Fibroblast of mammary gland (primary cell): ENCODE measurements around the gene SH2D4B.

Experiments
- DNase-seq: peaks from one replicate; pipeline ENCODE4 v3.0.0-alpha.2; 2010; ENCODE audit warnings: low read depth
- H3K4me3 ChIP-seq: 2 replicates; pipeline ENCODE4 v1.5.1; 2011; ENCODE audit warnings: low read depth, mild to moderate bottlenecking, low read length, moderate library complexity; ENCODE audit not compliant: control insufficient read depth
- TF ChIP-seq, protein P1 (sequence below): conservative IDR thresholded peaks from 2 replicates; pipeline ENCODE4 v1.5.1; 2011; ENCODE audit warnings: low read depth, low read length, inconsistent platforms; ENCODE audit not compliant: control insufficient read depth, insufficient read depth

The SH2D4B gene

DNA sequence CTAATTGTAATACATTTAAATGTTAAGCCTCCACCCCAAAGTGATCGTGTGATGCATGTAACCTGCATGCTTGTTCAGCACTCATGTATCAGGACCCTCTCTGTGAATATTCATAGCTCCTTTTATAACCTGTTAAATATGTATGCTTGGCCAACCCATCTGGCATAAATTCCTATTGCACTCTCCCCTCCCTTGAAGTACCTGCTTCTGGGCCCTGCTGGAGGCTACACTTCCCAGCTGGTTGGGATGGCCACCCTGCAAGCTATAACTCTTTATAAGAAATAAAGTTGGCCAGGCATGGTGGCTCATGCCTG lies 149.7 kb downstream of the SH2D4B start:
- DNase-seq, result no peak
- no peak overlapping the region for H3K4me3 ChIP-seq
- TF ChIP-seq, protein P1, sequence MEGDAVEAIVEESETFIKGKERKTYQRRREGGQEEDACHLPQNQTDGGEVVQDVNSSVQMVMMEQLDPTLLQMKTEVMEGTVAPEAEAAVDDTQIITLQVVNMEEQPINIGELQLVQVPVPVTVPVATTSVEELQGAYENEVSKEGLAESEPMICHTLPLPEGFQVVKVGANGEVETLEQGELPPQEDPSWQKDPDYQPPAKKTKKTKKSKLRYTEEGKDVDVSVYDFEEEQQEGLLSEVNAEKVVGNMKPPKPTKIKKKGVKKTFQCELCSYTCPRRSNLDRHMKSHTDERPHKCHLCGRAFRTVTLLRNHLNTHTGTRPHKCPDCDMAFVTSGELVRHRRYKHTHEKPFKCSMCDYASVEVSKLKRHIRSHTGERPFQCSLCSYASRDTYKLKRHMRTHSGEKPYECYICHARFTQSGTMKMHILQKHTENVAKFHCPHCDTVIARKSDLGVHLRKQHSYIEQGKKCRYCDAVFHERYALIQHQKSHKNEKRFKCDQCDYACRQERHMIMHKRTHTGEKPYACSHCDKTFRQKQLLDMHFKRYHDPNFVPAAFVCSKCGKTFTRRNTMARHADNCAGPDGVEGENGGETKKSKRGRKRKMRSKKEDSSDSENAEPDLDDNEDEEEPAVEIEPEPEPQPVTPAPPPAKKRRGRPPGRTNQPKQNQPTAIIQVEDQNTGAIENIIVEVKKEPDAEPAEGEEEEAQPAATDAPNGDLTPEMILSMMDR, result no peak

DNA sequence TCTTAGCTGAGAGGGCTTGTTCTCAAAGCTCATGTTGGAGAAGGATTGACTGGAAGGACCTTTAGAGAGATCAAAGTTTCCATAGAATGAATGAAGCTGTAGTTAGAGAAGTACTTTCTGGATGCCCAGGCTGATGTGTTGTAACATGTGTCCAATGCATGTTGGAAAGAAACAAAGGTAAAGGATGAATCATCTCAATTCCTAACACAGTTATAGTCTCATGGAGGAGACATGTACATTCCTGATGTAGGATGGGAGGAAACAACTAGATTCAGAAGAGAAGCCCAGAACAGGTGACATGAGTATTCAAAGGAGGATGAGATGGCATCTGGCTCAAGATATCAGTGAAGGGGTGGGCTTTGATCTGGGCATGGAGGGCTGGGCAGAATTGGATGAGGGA lies 152.7 kb downstream of the SH2D4B start:
- no peak overlapping the region for H3K4me3 ChIP-seq
- TF ChIP-seq, protein P1, result no peak
- DNase-seq, result no peak

DNA sequence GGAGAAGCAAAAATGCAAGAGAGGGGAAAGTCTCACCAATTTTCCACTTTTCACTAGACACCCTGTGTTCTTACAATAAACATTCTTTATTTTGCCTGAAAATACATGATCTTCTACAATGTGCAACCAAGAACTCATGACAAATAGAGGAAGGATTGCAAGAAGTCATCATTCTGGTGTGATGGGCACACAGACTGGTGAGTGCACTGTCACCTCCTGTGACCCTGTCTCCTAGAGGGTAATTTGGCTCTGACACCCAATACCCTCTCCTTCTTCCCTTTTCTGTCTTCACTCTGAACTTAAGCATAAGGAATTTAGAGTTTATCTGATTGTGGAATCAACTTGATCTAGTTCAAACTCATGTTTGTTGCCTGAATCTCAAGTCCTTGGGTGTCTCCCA lies 153.7 kb downstream of the SH2D4B start:
- no peak overlapping the region for H3K4me3 ChIP-seq
- no peak for DNase-seq
- TF ChIP-seq, protein P1, result no peak

GRCh38 chr10:80693565-80693964 lies 155.9 kb downstream of the SH2D4B start:
- TF ChIP-seq, protein P1, result no peak
- DNase-seq, result no peak

DNA sequence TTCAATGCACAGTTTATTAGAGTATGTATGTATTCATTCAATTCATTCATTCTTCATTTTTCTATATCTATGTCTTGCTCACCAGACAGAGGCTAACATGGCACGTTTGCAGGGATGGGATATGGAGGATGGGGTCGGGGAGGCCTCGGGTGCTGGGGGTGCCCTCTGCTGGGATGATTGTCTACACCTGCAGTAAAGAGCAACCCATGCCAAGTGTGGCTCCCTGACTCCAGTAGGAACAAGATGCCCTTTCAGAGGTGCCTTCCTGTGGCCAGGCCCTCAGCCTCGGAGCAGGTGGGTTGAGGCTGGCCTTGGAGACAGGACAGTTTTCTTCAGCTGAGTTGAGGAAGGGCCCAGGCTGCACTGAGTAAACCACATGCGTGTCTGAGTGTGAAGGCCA lies 157.2 kb downstream of the SH2D4B start:
- no peak overlapping the region for H3K4me3 ChIP-seq
- TF ChIP-seq, protein P1, result no peak
- no peak for DNase-seq

More at GRCh38 chr10:80693565-80693964, 155.9 kb downstream of the SH2D4B start:
- H3K4me3 ChIP-seq, result no peak overlapping the region
